ENCODE measurements around the gene STK16. TPM values are rescaled to one million over a fixed set of nuclear protein-coding genes. Genes with fewer than 3 reads are reported as not detected.

The STK16 gene
- total RNA-seq, 4 donors from 2014 or later, result 4.4 to 19.3 (median 14.2) TPM

GRCh38 chr2:219218217-219218731 lies 27.0 kb upstream of the STK16 start:
- Histone ChIP-seq H3K27ac (peak overlapping the region; percentile 87 to 99 (median 94)), H3K27me3 (no peaks in the 10 kb centered on the region), H3K9me3 (no peaks in the 10 kb centered on the region), H3K4me1 (peaks cover 19 to 29% of the 10 kb centered on the region in 2 donors), H3K4me3 (peak overlapping the region; percentile 55 to 74 (median 64)), H3K36me3 (peaks cover 0 to 69% of the 10 kb centered on the region in 2 donors)
- intact Hi-C loops (cut with DNase I; ENCODE audit: low total_unique reads), result loop anchor here (1.0 kb wide), 1 partner anchor 40 kb away; the partner anchor contains the start of gene RETREG2
- DNase-seq (peak; percentile 66 to 86), ATAC-seq (peak; percentile 71 to 72)
- in situ Hi-C loops (cut with MboI; ENCODE audit: low sequenced_read_pairs in 4 of 4), result no loop called here
- TF ChIP-seq CTCF (IDR thresholded peaks at IDR 0.05 in 4 of 5, conservative IDR thresholded peaks at IDR 0.05 in 1 of 5) (no peak), POLR2A (IDR thresholded peaks at IDR 0.05) (peak in 1 of 2 donors; percentile 55)

GRCh38 chr2:219218732-219219701 lies 26.3 kb upstream of the STK16 start, which contains the start of gene ABCB6:
Gene ABCB6 (minus strand): TSS chr2:219218958. CDS start chr2:219218673, 285 bp downstream.
- ATAC-seq, result peak; percentile 82 to 84
- Histone ChIP-seq H3K27me3 (no peaks in the 10 kb centered on the region), H3K4me3 (peak within 1 kb of the TSS; percentile 55 to 74 (median 64)), H3K36me3 (peaks cover 5 to 69% of the 10 kb centered on the region in 2 donors), H3K9me3 (no peaks in the 10 kb centered on the region), H3K4me1 (peaks cover 19 to 29% of the 10 kb centered on the region in 2 donors), H3K27ac (peak within 1 kb of the TSS; percentile 87 to 99 (median 94))
- peak; percentile 96 to 98 for DNase-seq
- TF ChIP-seq POLR2A (IDR thresholded peaks at IDR 0.05) (peak; percentile 54 to 78), CTCF (IDR thresholded peaks at IDR 0.05 in 4 of 5, conservative IDR thresholded peaks at IDR 0.05 in 1 of 5) (no peak)
- intact Hi-C loops (cut with DNase I; ENCODE audit: low total_unique reads) (loop anchor here (1.0 kb wide), 2 partner anchors 10 to 41 kb away; partner anchors contain the start of genes ANKZF1, ATG9A and RETREG2), in situ Hi-C loops (cut with MboI; ENCODE audit: low sequenced_read_pairs in 4 of 4) (no loop called here)

- TF ChIP-seq CTCF (IDR thresholded peaks at IDR 0.05 in 4 of 5, conservative IDR thresholded peaks at IDR 0.05 in 1 of 5) (no peak), POLR2A (IDR thresholded peaks at IDR 0.05) (no peak)
- ATAC-seq (no peak), DNase-seq (no peak)
- intact Hi-C loops (cut with DNase I; ENCODE audit: low total_unique reads), result loop anchor here (1.0 kb wide), 1 partner anchor 9 kb away; the partner anchor contains the start of genes ANKZF1 and ATG9A
- H3K36me3 ChIP-seq, result peaks cover 9 to 69% of the 10 kb centered on the region in 2 donors
- in situ Hi-C loops (cut with MboI; ENCODE audit: low sequenced_read_pairs in 4 of 4), result no loop called here
- peak overlapping the region; percentile 87 to 99 (median 94) for H3K27ac ChIP-seq
- no peaks in the 10 kb centered on the region for H3K27me3 ChIP-seq
- peak overlapping the region in 1 of 4 donors; percentile 74 for H3K4me3 ChIP-seq
- H3K4me1 ChIP-seq, result peaks cover 19 to 29% of the 10 kb centered on the region in 2 donors
- H3K9me3 ChIP-seq, result no peaks in the 10 kb centered on the region
Observed at GRCh38 chr2:219219784-219220532, 25.3 kb upstream of the STK16 start.

- Histone ChIP-seq H3K27me3 (no peaks in the 10 kb centered on the region), H3K27ac (peak overlapping the region in 2 of 4 donors; percentile 6 to 95), H3K9me3 (no peaks in the 10 kb centered on the region), H3K36me3 (peaks cover 9 to 71% of the 10 kb centered on the region in 2 donors), H3K4me1 (peaks cover 19 to 29% of the 10 kb centered on the region in 2 donors), H3K4me3 (no peak overlapping the region)
- no peak for DNase-seq
- in situ Hi-C loops (cut with MboI; ENCODE audit: low sequenced_read_pairs in 4 of 4) (no loop called here), intact Hi-C loops (cut with DNase I; ENCODE audit: low total_unique reads) (no loop called here)
- TF ChIP-seq CTCF (IDR thresholded peaks at IDR 0.05 in 4 of 5, conservative IDR thresholded peaks at IDR 0.05 in 1 of 5), result no peak
- TF ChIP-seq POLR2A (IDR thresholded peaks at IDR 0.05), result no peak
- no peak for ATAC-seq
Observed at GRCh38 chr2:219220652-219221402, 24.5 kb upstream of the STK16 start.
